OCI-LY7 (cell line): ENCODE data around the gene BCAR3. TPM values are rescaled to one million over a fixed set of nuclear protein-coding genes. Genes with fewer than 3 reads are reported as not detected.

ENCODE experiments used
- BruUV-seq: library from RNA; stranded (reverse); fragments of 400-500 nt; replicated peaks from 2 replicates; lab custom pipeline; 2021; lab: Mats Ljungman, UMichigan
- CTCF ChIA-PET: fragments of 300-600 bp; sonication (Branson Sonifier 250); formaldehyde crosslinking; loops from one replicate; lab custom pipeline; 2022; ENCODE audit warnings: antibody characterized with exemption; ENCODE audit not compliant: unreplicated experiment; lab: Charles Lee
- POLR2A ChIA-PET: fragments of 300-600 bp; sonication (Branson Sonifier 250); formaldehyde crosslinking; loops from one replicate; lab custom pipeline; 2022; ENCODE audit warnings: antibody characterized with exemption; lab: Charles Lee
- DNase-seq: peaks from one replicate; pipeline ENCODE4 v3.0.0-alpha.2; 2015; ENCODE audit warnings: low spot score
- H2AFZ ChIP-seq: fragments of 200-600 bp; sonication (generic), shearing (Covaris generic); 2 replicates; pipeline ENCODE4 v1.6.1; 2014; ENCODE audit warnings: mild to moderate bottlenecking, antibody characterized with exemption, low read length, moderate library complexity
- H3K27ac ChIP-seq: fragments of 200-600 bp; sonication (generic); 2 replicates; pipeline ENCODE4 v1.5.1; 2014; ENCODE audit warnings: mixed run types, low read depth, mild to moderate bottlenecking, moderate library complexity, low read length, inconsistent platforms; ENCODE audit not compliant: poor library complexity, severe bottlenecking
- H3K36me3 ChIP-seq: fragments of 200-600 bp; sonication (generic); 2 replicates; pipeline ENCODE4 v1.6.1; 2014; ENCODE audit warnings: mild to moderate bottlenecking, antibody characterized with exemption, low read length, moderate library complexity, mixed read lengths; ENCODE audit not compliant: insufficient read depth
- H3K4me1 ChIP-seq: fragments of 200-600 bp; sonication (generic); 2 replicates; pipeline ENCODE4 v1.5.1; 2014; ENCODE audit warnings: mild to moderate bottlenecking, low read length; ENCODE audit not compliant: insufficient read depth, poor library complexity, severe bottlenecking
- H3K4me2 ChIP-seq: fragments of 200-600 bp; sonication (generic); 2 replicates; pipeline ENCODE4 v1.6.1; 2014; ENCODE audit warnings: mild to moderate bottlenecking, low read length
- H3K4me3 ChIP-seq: fragments of 200-600 bp; sonication (generic); 2 replicates; pipeline ENCODE4 v1.5.1; 2014; ENCODE audit warnings: mild to moderate bottlenecking, low read depth, low read length; ENCODE audit not compliant: poor library complexity, severe bottlenecking
- H3K79me2 ChIP-seq: fragments of 200-600 bp; sonication (generic); 2 replicates; pipeline ENCODE4 v1.6.1; 2016; ENCODE audit warnings: low read depth, mild to moderate bottlenecking, low read length, moderate library complexity, mixed read lengths; ENCODE audit not compliant: insufficient read depth
- H3K9me2 ChIP-seq: fragments of 200-600 bp; sonication (generic); 2 replicates; pipeline ENCODE4 v1.6.1; 2016; ENCODE audit warnings: mild to moderate bottlenecking, low read length, mixed read lengths; ENCODE audit not compliant: insufficient read depth
- H3K9me3 ChIP-seq: fragments of 200-600 bp; sonication (generic); 2 replicates; pipeline ENCODE4 v1.6.1; 2014; ENCODE audit warnings: mild to moderate bottlenecking, mixed run types, low read length, mixed read lengths
- H4K20me1 ChIP-seq: fragments of 200-600 bp; sonication (generic); 2 replicates; pipeline ENCODE4 v1.6.1; 2014; ENCODE audit warnings: mild to moderate bottlenecking, antibody characterized with exemption, low read length, moderate library complexity, mixed read lengths; ENCODE audit not compliant: insufficient read depth
- EZH2phosphoT487 ChIP-seq: fragments of 200-600 bp; sonication (generic); IDR thresholded peaks from 2 replicates; pipeline ENCODE4 v1.6.1; 2018; ENCODE audit warnings: low read depth, borderline replicate concordance, mild to moderate bottlenecking, mixed run types, antibody characterized with exemption, low read length, moderate library complexity, mixed read lengths
- intact Hi-C: fragments of 100-400 bp; cut with micrococcal nuclease; formaldehyde crosslinking; loops from one replicate; pipeline ENCODE4 v1.10.0; 2022; ENCODE audit not compliant: unreplicated experiment
- total RNA-seq, 2 experiments: library from RNA; depleted of rRNA in 1 of 2; stranded (reverse); fragments of >200 nt in 1 of 2; shearing (Covaris generic) in 1 of 2; gene quantifications; 2 replicates each; pipeline ENCODE4 v1.2.3, GENCODE V29; 2014 to 2022
- TF ChIP-seq, protein P1 (sequence below): fragments of 200-600 bp; sonication (generic); conservative IDR thresholded peaks from 2 replicates; pipeline ENCODE4 v1.5.1; 2014; ENCODE audit warnings: mild to moderate bottlenecking, antibody characterized with exemption, low read length, moderate library complexity, mixed read lengths

Gene BCAR3
- total RNA-seq, 2 experiments from 2014 or later: 16.3 to 24.2 TPM

DNA sequence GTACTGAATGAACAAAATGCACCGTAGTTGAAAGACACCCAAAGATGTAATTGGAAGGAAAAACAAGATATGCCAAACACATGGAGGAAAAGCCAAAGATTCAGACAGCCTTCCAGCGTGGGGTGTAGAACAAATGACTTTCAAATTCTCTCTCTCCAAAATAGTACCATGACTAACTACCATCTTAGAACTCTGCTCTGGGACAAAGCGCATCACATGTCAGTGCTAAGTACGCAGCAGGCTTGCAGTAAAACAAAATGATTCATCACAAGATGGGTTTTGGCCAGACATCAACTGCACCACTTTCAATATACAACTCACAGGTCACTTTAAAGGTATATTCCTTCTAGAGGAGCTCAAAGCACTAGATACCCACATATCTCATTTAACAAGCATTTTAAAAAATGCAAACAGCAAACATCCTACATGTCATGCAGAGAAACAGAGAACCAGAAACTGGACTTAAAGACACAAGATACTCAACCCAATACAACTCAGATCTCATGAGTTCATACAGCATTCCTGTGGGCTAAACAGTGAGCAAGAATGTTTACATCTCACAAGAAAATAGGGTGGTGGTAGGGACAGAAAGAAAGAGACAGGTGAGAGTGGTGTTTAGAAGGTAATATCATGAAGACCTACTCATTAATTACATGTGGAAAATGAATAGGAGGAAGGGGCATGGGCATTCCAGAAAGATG lies 75.7 kb downstream of the BCAR3 start:
- Histone ChIP-seq H3K4me1 (no peaks in the 10 kb centered on the region), H3K4me3 (no peak overlapping the region), H3K27ac (no peak overlapping the region), H3K9me3 (no peaks in the 10 kb centered on the region), H3K79me2 (no peaks in the 10 kb centered on the region), H3K36me3 (no peaks in the 10 kb centered on the region), H3K9me2 (no peaks in the 10 kb centered on the region), H2AFZ (no peak overlapping the region), H3K4me2 (no peak overlapping the region), H4K20me1 (no peaks in the 10 kb centered on the region)
- ChIA-PET POLR2A (interaction anchor here (0.6 kb wide), 2 partner anchors 219 to 330 kb away, joined by 3 read pairs; no protein-coding TSS in a partner anchor), CTCF (no interaction called here)
- TF ChIP-seq, protein P1, sequence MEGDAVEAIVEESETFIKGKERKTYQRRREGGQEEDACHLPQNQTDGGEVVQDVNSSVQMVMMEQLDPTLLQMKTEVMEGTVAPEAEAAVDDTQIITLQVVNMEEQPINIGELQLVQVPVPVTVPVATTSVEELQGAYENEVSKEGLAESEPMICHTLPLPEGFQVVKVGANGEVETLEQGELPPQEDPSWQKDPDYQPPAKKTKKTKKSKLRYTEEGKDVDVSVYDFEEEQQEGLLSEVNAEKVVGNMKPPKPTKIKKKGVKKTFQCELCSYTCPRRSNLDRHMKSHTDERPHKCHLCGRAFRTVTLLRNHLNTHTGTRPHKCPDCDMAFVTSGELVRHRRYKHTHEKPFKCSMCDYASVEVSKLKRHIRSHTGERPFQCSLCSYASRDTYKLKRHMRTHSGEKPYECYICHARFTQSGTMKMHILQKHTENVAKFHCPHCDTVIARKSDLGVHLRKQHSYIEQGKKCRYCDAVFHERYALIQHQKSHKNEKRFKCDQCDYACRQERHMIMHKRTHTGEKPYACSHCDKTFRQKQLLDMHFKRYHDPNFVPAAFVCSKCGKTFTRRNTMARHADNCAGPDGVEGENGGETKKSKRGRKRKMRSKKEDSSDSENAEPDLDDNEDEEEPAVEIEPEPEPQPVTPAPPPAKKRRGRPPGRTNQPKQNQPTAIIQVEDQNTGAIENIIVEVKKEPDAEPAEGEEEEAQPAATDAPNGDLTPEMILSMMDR: no peak
- no peak for TF ChIP-seq EZH2phosphoT487
- intact Hi-C loops: no loop called here
- BruUV-seq: no TSS peak
- no peak for DNase-seq

DNA sequence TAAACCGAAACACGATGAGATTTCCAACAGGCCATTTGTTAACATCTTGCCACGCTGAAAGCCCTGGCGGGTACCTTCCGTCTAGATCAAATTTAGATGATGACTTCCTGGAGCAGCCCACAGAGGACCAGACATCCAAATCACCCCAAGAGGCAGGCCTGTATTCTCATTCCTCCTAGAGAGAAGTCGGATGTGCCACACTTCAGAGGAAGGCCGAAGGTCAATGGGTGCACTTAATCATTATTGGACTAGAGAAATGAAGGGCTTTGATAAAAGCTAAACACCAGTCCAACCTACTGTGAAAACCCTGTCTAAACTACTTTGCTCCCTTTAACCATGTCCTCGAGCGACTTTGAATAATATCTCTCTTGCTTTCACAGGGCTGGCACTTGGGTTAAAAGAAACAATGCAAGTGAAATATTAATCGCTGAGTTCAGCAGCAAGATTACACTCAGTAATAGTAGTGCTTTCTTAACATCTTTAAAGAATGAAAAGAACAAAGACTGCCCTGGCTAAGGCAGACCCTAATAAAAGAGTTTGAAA lies 76.5 kb downstream of the BCAR3 start:
- Histone ChIP-seq H3K4me3 (no peak overlapping the region), H3K9me3 (no peaks in the 10 kb centered on the region), H3K9me2 (no peaks in the 10 kb centered on the region), H3K36me3 (no peaks in the 10 kb centered on the region), H3K79me2 (no peaks in the 10 kb centered on the region), H3K27ac (no peak overlapping the region), H2AFZ (no peak overlapping the region), H3K4me1 (no peaks in the 10 kb centered on the region), H3K4me2 (no peak overlapping the region), H4K20me1 (no peaks in the 10 kb centered on the region)
- DNase-seq: no peak
- no TSS peak for BruUV-seq
- ChIA-PET CTCF (no interaction called here), POLR2A (interaction anchor here (0.6 to 0.8 kb wide), 2 partner anchors 329 to 1166 kb away, joined by 3 read pairs; no protein-coding TSS in a partner anchor)
- no peak for TF ChIP-seq EZH2phosphoT487
- TF ChIP-seq, protein P1: no peak
- intact Hi-C loops: no loop called here

DNA sequence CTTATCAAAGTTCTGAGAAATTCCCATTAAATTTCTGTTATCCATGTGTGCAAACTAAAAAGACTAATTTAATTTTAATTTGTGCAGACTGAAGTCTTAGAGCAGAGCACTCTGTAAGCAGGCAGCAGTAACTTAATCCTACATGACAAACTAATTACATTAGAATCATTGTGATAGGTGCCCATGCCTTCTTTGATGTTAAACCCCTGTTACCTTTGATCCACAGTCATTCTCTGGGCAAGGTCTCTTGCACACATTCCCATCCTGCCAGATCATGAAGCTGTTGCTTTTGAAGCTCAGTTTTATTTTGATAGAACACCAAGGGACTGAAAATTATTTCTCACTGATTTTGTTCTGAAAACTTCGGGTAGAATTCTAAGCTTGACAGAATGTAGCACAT lies 77.2 kb downstream of the BCAR3 start:
- DNase-seq: no peak
- BruUV-seq: no TSS peak
- H3K4me2 ChIP-seq: no peak overlapping the region
- no peak overlapping the region for H3K27ac ChIP-seq
- TF ChIP-seq, protein P1: no peak
- no peak for TF ChIP-seq EZH2phosphoT487
- H3K4me3 ChIP-seq: no peak overlapping the region
- H2AFZ ChIP-seq: no peak overlapping the region
- ChIA-PET CTCF (no interaction called here), POLR2A (interaction anchor here (0.5 to 0.8 kb wide), 2 partner anchors 238 to 1166 kb away, joined by 3 read pairs; no protein-coding TSS in a partner anchor)
- H3K36me3 ChIP-seq: no peaks in the 10 kb centered on the region
- intact Hi-C loops: no loop called here
- H3K4me1 ChIP-seq: no peaks in the 10 kb centered on the region
- no peaks in the 10 kb centered on the region for H3K79me2 ChIP-seq
- H4K20me1 ChIP-seq: no peaks in the 10 kb centered on the region
- no peaks in the 10 kb centered on the region for H3K9me2 ChIP-seq
- H3K9me3 ChIP-seq: no peaks in the 10 kb centered on the region
